IPS DF 19.7 (cell line): Measurements from ENCODE around the gene NKX1-1.
"Not testable (repeated sequence)": the region's sequence is repeated elsewhere in the genome, so short reads cannot be mapped to it uniquely, and the experiment has no call there.

ENCODE experiments used
- DNase-seq: peaks from one replicate; pipeline ENCODE4 v3.0.0-alpha.2; 2013; ENCODE audit warnings: low read depth, low spot score

NKX1-1 gene

GRCh38 chr4:1373892-1374705, 32.1 kb downstream of the NKX1-1 start:
- DNase-seq, result no peak

GRCh38 chr4:1372576-1372975, 33.7 kb downstream of the NKX1-1 start:
- not testable (repeated sequence) for DNase-seq

GRCh38 chr4:1371176-1372165, 34.8 kb downstream of the NKX1-1 start:
- DNase-seq, result no peak

GRCh38 chr4:1370321-1371124, 35.7 kb downstream of the NKX1-1 start:
- DNase-seq, result no peak

- no peak for DNase-seq
These were observed 36.7 kb downstream of the NKX1-1 start for GRCh38 chr4:1369479-1370079.

- no peak for DNase-seq
These were observed 37.2 kb downstream of the NKX1-1 start for GRCh38 chr4:1369091-1369450.

- no peak for DNase-seq
These were observed 37.7 kb downstream of the NKX1-1 start for GRCh38 chr4:1368421-1369090.

- no peak for DNase-seq
These were observed 38.3 kb downstream of the NKX1-1 start for GRCh38 chr4:1367936-1368289.

- DNase-seq, result no peak
These were observed 38.9 kb downstream of the NKX1-1 start for GRCh38 chr4:1367230-1367935.

GRCh38 chr4:1366371-1367229, 39.6 kb downstream of the NKX1-1 start:
- no peak for DNase-seq

- no peak for DNase-seq
These were observed 40.7 kb downstream of the NKX1-1 start for GRCh38 chr4:1365271-1366178.

- no peak for DNase-seq
These were observed 41.5 kb downstream of the NKX1-1 start for GRCh38 chr4:1364748-1365147.

GRCh38 chr4:1364217-1364616, 42.0 kb downstream of the NKX1-1 start:
- DNase-seq, result no peak

GRCh38 chr4:1363513-1363912, 42.7 kb downstream of the NKX1-1 start:
- DNase-seq, result no peak

GRCh38 chr4:1362521-1362920, 43.7 kb downstream of the NKX1-1 start:
- no peak for DNase-seq

- DNase-seq, result no peak
These were observed 44.2 kb downstream of the NKX1-1 start for GRCh38 chr4:1362046-1362445.

GRCh38 chr4:1361431-1361830, 44.8 kb downstream of the NKX1-1 start:
- no peak for DNase-seq
